HG03064 (cell line): Measurements from ENCODE around the gene AIP.
"Not testable (repeated sequence)": the region's sequence is repeated elsewhere in the genome, so short reads cannot be mapped to it uniquely, and the experiment has no call there.

Source experiments
- ATAC-seq: cut with Tn5 transposase; IDR thresholded peaks from one replicate; pipeline ENCODE4 v1.9.1; 2021; ENCODE audit warnings: low read depth; ENCODE audit not compliant: unreplicated experiment

Gene AIP

DNA sequence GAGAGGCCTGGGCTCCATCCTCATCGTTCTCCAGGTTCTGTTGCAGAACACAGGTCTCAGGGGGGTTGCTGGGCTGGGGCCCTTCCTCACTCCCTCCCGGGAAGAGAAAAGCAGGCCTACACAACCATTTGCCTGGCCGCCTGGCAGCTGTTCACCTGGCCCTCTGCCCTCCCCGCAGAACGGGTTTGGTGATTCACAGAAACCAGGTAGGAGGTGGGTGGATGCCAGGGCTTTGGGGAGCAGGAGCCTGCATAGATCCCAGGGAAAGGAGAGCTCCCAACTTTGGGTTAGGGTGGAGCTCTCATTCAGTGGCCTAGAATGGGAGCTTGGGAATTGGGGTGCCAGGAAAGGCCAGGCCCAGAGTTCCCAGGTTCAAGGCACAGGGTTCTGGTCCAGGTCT is 14.8 kb upstream of the AIP start:
- ATAC-seq: no peak

DNA sequence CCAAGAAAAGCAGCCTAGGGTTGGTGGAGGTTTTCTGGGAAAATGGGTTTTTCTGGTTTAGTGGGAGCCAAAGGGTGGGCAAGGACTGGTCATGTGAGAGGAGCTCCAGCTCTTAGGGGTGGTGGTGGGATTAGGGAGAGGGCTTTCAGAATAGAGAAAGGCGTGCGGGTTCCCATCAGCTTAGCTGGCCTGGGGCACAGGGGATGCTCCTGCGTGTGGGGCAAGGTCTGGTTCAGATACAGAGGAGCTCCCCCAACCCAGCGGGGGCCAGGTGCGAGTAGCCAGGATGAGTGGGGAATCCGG is 14.4 kb upstream of the AIP start:
- no peak for ATAC-seq

GRCh38 chr11:67468759-67469507 is 13.9 kb upstream of the AIP start, which contains the start of gene TMEM134:
Gene TMEM134, minus strand, starts transcription at chr11:67469251. Its CDS starts 59 bp downstream, at chr11:67469192.
- ATAC-seq: peak; percentile 55

DNA sequence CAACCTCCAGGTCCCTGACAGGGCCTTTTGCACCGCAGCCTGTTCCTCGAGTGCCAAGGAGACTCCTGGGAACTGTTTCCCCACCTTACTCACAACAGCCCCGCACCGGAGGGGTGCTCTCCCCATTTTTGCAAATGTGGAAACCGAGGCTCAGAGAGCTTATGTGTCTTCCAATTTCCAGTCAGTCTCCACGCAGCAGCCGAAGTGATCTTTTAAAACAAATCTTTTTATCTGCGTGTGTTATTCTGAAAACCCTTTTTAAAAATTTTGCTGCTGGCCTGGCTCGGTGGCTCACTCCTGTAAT is 13.4 kb upstream of the AIP start:
- no peak for ATAC-seq

GRCh38 chr11:67470337-67471002 is 12.4 kb upstream of the AIP start:
- no peak for ATAC-seq

DNA sequence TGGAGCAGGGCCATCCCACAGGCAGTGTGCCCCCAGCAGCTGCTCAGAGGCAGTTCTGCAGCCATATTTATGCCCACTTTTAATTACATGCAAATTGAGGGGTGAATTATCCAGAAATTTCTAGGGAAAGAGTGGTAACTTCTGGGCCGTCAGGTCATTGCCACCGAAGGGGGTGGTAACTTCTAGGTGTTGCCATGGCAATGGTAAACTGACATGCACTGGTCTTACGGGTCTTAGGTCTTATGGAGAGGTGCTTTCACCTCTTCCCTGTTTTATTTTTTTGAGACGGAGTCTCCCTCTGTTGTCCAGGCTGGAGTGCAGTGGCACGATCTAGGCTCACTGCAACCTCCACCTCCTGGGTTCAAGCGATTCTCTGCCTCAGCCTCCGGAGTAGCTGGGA is 9.9 kb upstream of the AIP start:
- ATAC-seq: no peak

DNA sequence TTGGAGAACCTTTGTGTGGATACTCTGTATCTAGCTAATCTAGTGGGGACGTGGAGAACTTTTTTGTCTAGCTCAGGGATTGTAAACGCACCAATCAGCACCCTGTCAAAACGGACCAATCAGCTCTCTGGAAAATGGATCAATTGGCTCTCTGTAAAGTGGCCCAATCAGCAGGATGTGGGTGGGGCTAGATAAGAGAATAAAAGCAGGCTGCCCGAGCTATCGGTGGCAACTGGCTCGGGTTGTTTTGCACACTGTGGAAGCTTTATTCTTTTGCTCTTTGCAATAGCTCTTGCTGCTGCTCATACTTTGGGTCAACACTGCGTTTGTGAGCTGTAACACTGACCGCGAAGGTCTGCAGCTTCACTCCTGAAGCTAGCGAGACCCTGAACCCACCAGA is 6.1 kb upstream of the AIP start:
- ATAC-seq: not testable (repeated sequence)

- ATAC-seq: not testable (repeated sequence)
These were observed 5.3 kb upstream of the AIP start for GRCh38 chr11:67477344-67478050.

DNA sequence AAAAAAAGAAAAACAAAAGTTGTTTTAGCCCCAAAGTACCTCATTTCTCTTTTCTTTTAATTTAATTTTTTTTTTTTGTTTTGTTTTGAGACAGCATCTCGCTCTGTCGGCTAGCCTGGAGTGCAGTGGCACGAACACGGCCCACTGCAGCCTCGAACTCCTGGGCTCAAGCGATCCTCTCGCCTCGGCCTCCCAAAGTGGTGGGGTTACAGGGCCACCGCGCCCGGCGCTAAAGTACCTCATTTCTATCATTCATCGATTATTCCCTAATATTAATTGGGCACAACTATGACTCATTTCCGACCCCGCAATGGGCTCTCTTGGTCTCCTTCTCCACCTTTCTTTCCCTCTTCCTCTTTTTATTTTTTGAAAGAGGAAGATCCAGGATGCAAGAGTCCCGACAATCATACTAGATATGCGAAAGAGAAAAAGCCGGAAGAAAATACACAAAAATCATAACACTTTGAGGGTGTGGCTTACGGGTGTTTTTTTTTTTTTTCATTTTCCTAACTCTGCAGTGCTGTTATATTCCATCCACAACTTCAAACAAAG is 475 bp upstream of the AIP start:
- no peak for ATAC-seq

DNA sequence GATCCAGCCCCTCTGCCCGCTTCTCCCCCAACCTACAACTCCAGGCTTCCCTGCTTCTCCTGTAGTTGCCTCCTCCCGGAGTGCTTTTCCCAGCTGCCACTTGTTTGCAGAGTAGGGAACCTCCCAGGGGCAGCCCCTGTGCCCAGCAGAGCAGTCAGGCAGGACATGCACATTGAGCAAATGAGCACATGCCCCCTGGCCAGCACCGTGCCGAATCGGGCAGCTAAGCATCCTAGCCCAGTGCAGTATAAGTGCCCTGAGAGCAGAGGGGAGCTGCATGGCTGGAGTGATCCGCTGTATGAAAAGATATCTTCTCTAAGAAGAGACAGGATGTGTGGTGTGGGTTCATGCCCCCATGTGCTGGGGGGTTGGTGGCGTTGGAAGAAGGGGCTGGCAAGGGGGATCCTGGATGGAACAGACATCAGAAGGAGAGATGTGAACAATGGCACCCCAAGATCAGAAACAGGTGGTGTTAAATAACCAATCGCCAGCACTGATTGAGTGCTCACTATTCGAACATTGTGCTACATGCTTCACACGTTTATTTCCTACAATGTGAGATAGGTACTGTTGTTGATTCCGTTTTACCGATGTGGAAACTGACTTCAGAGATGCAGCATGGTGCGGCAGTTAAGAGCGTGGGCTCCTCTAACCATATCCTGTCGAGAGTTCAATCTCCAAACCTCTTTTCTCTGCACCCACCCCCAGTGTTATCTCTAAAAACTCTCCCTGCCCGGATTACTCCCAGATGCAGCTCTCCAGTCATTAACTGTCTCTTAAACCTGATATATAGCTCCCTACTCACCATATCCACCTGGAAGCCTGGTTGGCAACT is 1.2 kb downstream of the AIP start:
- no peak for ATAC-seq

DNA sequence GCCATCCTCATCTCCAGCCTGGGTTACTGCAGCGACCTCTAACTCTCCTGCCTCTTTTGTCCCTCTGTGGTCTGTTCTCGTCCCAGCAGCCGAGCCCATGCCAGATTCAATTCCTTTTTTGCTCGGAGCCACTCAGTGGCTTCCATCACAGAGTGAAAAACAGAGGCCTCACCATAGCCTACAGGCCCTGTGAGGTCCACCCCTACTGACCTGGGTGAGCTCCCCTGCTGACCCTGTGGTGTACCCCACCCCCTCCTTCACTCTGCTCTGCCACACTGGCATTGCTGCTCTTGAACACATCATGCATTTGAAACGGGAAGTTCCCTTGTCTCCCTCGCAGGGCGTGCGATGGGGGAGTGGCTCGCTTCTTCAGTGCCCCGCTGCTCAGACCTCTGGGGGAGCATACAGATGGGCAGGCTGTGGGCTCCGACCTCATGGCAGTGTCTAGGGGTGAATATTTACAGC is 2.1 kb downstream of the AIP start:
- ATAC-seq: no peak

GRCh38 chr11:67485873-67486361 is 3.1 kb downstream of the AIP start:
- not testable (repeated sequence) for ATAC-seq

- ATAC-seq: no peak
These were observed 3.8 kb downstream of the AIP start for GRCh38 chr11:67486481-67487195.

GRCh38 chr11:67489203-67489884 is 6.5 kb downstream of the AIP start:
- ATAC-seq: no peak

DNA sequence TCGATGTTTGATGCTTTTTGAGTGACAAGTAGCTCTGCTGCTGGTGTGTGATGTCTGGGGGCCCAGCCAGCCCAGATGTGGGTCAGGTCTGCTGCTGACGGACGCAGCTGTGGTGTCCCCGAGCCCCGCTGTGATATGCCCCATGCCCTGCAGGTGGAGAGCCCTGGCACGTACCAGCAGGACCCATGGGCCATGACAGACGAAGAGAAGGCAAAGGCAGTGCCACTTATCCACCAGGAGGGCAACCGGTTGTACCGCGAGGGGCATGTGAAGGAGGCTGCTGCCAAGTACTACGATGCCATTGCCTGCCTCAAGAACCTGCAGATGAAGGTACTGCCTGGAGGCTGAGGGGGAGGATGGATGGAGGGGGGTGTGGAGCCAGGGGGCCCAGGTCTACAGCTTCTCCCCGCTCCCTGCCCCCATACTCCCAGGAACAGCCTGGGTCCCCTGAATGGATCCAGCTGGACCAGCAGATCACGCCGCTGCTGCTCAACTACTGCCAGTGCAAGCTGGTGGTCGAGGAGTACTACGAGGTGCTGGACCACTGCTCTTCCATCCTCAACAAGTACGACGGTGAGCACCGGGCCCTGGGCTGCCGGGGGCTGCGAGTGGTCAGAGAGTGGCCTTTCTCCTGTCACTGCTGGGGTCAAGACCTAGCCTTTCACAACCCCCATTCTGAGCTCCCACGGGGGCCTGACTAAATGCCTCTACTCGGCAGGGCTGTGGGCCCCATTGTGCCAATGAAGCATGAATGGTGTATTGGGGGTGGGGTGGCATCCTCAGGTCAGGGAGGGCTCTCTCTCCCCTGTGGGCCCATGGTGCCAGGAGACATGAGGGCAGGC is 7.3 kb downstream of the AIP start:
- ATAC-seq: no peak

DNA sequence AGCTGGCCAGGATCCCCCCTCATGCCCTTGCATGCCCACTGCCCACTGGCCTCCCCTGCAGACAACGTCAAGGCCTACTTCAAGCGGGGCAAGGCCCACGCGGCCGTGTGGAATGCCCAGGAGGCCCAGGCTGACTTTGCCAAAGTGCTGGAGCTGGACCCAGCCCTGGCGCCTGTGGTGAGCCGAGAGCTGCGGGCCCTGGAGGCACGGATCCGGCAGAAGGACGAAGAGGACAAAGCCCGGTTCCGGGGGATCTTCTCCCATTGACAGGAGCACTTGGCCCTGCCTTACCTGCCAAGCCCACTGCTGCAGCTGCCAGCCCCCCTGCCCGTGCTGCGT is 7.9 kb downstream of the AIP start:
- no peak for ATAC-seq

- ATAC-seq: no peak
These were observed 8.6 kb downstream of the AIP start for GRCh38 chr11:67491276-67492068.
